Activated T-cell treated with anti-CD3 and anti-CD28 coated beads for 4 hours (primary cell): Measurements from ENCODE around the gene HIF1AN.
A peak's percentile ranks its signal among the peaks of the same experiment; 100 is the strongest.

Source experiments
- DNase-seq: peaks from one replicate; pipeline ENCODE4 v3.0.0-alpha.2; 2020

HIF1AN gene

DNA sequence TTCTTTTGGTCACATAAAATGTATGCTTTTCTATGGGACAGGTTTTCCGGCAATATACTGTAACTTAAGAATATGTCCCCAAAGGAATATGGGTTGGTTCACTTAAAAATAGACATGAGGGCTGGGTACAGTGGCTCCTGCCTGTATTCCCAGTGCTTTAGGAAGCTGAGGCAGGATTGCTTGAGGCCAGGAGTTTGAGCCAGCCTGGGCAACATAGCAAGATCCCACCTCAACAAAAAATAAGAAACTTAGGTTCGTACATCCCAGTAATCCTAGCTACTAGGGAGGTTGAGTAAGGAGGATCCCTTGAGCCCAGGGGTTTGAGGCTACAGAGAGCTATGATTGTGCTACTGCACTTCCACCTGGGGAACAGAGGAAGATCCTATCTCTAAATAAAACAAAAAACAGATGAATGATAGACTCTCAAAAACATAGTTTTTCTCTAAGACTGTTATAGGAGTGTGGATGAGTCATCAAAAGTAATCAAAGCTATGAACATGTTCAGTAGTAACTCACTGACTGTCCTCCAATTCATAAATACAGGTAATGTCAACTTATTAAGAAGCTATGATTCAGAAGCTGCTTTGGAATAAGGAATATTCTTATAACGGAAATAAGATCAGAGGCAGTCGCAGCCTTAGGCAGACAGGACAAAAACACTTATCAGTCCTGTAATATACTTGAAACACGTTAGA lies 13.5 kb upstream of the HIF1AN start:
- DNase-seq = no peak

DNA sequence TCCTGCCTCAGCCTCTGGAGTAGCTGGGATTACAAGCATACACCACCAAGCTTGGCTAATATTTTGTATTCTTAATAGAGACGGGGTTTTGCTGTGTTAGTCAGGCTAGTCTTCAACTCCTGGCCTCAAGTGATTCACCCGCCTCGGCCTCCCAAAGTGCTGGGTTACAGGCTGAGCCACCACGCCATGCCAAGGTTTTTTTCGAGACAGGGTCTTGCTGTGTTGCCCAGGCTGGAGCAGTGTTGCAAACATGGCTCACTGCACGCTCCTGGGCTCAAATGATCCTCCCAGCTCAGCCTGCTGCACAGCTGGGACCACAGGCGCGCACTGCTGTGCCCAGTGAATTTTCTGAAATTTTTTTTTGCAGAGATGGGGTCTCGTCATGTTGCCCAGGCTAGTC lies 12.8 kb upstream of the HIF1AN start:
- DNase-seq = no peak

DNA sequence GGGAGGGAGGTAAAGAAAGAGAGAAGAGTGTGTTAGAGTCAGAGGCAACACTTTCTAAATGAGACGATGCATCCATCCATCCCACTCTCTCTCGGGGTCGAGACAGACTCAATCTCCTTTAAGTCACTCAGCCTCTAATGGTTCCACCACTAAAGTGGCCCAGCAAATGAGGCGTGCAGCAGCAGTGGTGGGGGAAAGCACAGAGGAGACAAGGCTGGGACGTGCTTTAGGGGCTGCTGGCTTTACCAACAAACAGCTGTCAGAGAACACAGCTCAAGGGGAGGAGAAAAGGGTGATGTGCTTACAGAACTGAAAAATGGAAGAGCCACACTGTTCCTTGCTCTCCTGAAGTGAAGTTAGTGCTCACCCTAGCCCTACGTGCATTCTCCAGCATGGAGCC lies 11.5 kb upstream of the HIF1AN start:
- no peak for DNase-seq

DNA sequence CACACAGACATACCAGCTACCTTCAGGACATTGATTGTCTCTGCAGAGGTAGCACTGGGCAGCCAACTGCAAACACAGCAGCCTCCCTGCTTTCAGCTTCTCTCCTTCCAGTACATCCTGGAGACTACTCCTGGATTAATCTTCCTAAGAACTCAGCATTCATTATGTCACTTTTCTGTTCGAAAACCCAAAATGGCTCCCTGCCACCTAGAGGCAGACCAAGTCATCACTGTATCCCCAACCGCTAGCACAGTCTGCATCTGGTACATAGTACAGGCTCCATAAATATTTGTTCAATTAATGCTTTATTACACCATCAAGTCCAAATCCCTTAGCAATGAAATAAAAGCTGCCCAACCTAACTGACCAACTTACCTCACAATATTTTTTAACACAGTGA lies 11.1 kb upstream of the HIF1AN start:
- no peak for DNase-seq

DNA sequence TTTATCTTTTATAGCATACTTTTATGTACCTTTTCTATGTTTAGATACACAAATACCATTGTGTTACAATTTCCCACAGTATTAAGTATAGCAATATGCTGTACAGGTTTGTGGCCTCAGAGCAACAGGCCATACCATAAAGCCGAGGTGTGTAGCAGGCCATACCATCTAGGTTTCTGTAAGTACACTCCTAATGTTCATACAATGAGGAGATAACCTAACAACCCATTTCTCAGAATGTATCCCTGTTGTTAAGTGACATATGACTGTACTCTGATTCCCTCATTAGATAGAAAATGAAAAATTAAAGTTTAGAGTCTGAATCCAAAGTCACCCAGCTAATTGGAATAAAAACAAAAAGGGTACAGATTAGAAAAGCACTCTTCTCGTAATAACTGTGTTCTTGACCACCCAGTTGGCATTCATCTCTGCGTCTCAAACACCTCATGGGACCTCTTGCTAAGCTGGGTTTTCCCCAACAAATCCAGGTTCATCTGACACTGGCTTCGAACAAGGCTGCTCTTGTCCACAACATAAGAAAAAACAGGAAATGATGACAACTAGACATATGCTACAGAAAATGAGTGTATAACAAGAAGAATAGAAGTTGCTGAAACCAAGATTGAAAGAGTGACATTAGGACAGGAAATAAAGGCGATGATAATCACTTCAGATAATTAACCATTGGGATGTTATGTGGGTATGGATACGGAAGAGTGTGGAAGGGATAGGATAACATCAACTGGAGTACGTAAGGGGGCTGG lies 7.4 kb upstream of the HIF1AN start:
- DNase-seq = no peak

DNA sequence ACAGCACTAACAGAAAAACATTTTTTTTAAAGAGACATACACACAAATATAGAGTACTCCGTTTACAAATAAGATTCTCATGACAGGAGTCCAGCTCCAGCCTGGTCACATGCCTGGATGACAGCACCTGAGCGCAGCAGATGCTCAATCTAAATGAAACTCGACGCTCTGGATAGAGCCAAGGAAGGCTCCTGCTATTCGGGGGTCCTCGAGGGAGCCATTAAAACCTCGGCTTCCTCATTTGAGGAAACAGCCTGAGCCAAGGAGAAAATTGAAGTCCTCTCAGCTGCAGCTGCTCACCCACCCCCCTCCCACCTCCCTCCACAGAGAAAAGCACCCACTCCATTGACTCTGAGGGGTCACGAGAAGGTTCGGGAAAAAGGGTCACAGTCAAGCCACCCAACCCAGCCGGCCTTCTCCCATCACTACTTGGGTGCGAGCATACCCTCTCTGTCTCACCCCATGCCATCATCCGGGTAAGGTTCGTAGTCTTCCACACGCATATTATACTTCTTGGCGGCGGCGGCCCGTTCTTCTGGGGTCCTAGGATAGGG lies 6.7 kb upstream of the HIF1AN start:
- no peak for DNase-seq

DNA sequence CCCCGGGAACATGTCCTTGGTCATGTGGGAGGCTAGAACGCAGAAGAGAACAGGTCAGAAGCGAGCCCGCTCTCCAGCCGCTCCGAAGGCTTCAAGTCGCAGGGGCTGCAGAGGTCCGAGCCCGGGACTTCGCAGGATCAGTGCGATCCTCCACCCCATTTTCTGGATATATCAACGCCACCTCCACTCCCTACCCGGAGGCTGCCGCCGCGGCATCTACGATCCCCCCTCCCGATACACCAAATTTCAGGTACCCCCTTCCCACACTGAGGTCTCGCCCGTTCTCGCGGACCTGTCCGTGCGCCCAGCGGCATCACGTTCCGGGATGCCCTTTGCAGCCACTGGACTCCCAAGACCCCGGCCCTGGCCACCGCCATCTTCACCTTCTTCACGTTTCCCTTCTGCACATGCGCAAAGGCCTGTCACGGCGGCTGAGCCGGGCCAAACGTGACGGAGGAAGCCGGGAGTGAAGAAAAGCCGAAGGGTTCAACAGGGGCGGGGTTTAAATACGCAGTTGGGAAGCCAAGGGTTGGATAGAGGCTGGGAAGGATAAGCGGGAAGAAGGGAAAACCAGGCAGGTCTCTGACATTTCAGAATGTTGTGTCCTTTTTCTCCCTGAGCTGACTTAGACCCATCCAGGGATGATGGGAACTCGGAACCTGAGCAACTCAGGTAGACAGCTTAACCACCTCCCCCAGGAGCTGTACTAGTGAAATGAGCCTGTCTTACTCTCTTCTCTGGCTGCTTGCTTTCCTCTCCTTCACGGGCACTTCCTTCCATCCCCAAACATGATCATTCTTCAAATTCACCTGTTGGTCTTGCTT lies 6.1 kb upstream of the HIF1AN start, which contains the start of gene NDUFB8:
Gene NDUFB8, minus strand, starts transcription at position 397 of the 824 bp plus-strand sequence. Its CDS starts 20 bp downstream, at position 377.
- peak; percentile 85 for DNase-seq

DNA sequence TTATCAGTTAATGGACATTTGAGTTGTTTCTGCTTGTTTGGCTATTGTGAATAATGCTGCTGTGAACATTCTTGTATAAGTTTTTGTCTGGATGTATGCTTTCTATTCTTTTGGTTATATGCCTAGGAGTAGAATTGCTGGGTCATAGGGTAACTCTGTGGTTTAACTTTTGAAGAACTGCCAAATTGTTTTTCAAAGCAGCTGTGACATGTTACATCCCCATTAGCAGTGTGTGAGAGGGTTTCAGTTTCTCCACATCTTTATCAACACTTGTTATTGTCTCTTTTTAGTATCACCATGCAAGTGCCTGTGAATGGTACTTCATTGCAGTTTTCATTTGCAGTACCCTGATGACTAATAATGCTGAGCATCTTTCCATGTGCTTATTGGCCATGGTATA lies 4.0 kb upstream of the HIF1AN start:
- no peak for DNase-seq

DNA sequence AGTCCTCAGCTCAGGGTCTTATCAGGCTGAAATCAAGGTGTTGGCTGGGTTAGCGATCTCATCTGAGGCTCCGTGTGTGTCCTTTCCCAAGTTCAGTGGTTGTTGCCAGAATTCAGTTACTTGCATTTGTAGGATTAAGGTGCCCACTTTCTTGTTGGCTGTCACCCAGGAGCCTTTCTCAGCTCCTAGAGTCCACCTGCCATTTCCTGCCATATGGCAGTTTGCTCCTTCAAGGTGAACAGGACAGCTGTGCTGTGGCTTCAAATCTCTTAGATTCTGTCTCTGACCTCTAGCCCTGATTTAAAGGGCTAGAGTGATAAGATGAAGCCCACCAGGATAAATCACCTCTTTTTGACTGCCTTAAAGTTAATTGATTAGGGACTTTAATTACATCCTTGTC lies 1.0 kb upstream of the HIF1AN start:
- DNase-seq = no peak

DNA sequence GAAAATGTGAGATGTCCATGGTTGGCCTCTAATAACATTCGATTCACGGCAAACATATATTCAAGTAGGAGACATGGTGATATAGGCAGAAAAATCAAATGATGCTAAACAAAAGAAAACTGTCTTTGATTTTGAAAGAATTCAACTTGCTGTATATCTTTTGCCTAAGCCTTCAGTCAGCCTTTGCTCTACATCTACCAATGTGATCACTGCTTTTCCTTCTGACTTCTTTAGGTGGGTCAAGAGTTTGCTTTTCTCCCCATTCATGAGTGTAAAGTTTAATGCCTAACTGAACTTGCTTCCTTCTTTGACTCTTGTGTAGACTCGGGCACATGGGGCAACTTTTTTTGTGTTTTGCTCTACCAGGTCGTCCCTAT lies 417 bp upstream of the HIF1AN start:
- no peak for DNase-seq

DNA sequence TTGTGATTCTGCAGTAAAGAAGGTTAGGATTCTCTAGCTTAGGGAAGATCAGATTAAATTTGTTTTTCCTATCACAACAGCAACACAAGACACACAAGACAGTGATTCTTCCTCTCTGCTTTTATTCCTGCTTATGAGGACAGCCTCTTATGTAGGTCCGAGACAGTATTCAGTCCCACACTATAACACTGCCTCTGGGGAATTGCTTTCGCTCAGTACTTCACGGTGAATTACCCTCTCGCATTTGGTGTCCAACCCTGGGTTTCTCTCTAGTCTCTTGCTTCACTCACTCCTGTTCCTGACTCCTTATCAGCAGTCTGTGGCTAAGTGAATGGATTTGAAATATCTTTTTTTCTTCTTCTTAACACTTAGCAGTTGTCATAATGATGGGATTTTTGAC lies 1.7 kb downstream of the HIF1AN start:
- no peak for DNase-seq

DNA sequence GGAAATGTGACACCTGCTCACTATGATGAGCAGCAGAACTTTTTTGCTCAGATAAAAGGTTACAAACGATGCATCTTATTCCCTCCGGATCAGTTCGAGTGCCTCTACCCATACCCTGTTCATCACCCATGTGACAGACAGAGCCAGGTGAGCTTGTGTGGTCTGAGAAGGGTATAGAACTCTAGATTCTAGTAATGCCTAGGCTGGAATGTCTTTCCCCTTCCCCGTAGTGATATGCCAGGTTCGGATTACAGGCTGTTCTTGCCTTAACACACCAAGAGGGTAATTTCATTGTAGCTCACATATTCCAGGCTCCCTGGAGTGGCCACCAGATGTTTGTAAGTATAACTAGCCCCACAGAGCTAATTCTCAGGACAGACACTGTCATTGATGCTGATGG lies 9.2 kb downstream of the HIF1AN start:
- DNase-seq = no peak

DNA sequence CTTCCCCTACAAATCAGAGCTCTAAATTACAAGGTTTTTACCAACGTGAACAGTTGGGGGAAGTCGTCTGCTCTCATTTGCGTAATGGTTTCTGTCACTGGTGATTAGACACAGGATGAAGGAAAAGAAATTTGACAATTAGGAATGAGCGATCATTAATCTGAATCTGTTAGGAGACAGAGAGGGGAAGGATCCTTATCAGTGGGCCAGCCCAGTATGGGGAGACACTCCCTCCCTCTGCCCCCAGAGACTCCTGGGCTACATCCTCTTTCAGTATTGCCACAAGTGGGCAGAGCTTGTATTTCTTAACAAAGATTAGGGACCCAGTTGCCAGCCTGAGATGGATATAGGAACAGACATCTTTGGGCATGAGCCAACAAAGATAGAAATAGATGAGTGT lies 15.5 kb downstream of the HIF1AN start:
- DNase-seq = no peak

DNA sequence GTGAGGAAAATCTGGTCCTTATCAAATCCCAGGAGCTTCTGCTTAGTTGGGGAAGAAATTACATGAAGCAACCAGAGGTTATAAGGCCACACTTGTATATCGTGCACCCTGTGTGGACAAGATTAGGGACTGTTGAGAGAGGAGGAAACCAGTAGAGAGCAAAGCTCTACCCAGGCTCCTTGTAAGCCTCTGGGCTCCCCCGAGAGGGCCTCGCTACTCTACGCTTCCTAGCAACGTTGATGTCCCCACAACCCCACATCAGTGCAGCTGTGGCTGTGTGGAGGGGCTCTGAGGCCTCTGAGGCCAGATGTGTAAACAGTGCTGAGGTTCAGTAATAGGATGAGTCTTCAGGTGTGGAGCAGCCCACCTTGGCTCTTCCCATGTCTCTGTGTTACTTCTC lies 16.0 kb downstream of the HIF1AN start:
- DNase-seq = no peak

DNA sequence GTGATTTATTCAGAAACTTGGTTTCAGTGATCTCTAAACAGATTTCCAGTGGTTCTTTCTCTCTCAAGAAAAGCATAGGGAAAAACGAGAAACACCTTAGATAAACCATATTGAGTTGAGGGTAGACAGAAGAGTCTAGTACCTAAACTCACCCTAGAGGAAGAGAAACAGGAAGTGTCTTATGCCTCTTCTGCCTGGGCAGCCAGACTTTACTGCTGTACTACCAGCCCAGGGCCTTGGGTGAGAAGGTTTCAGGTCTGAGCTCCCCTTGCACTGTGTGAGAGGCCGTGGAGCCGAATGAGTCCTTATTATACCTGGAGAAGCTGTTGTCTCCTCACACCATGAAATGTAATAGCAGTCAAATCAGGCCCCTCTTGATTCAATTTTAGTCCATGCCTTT lies 18.2 kb downstream of the HIF1AN start:
- DNase-seq = no peak

DNA sequence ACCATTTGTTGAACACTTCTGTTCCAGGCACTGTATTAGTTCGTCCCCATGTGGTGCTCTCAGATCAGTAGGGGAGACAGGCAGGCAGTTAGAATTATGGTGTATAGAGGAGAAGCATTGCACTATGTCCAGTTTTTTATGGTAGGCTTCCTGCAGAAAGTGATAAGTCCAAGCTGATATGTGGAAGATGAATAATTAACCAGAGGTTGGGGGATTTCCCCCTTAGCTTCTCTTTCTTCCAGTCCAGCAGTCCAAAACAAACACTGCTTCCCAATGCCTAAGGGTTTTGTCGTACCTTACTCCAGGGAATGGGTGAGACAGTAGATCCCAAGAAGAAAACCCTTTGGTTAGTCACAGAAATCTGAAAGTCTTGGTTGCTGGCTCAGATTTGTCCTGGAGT lies 19.2 kb downstream of the HIF1AN start:
- DNase-seq = no peak

DNA sequence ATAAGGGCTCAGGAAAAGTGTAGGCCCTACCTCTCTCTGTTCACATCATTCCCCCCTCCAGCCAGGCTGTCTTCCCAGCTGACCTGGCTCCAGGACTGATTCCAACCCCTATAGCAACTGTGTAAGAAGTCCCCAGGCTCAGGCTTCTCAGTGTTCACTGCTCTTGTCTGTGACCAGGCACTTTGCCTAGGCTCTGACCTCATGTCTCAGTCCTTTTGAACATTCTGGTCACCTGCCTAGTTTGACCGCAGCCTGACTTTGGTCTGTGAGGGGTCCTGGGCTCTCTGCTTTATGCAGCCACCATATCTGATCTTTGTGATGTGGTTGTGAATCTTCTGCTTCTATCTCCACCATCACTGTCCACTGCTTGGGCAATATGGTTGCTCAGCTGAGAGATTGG lies 24.5 kb downstream of the HIF1AN start:
- no peak for DNase-seq

DNA sequence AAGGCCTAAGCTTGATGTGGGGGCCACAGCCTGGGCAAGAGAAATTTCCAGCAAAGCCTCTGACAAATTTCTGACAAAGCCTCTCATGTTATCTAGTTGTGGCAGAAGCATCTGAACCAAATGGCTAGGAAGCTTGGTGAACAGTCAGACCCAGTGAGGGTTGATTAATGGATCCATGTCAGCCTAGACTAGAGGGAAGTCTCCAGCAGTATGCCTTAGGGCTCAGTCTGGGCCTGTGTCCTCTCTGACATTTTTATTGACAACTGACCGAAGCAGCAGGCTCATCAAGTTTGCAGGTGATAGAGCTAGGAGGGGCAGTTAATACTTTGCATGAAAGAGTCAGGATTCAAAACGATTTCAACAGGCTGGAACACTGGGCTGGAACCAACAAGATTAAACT lies 25.3 kb downstream of the HIF1AN start:
- no peak for DNase-seq

DNA sequence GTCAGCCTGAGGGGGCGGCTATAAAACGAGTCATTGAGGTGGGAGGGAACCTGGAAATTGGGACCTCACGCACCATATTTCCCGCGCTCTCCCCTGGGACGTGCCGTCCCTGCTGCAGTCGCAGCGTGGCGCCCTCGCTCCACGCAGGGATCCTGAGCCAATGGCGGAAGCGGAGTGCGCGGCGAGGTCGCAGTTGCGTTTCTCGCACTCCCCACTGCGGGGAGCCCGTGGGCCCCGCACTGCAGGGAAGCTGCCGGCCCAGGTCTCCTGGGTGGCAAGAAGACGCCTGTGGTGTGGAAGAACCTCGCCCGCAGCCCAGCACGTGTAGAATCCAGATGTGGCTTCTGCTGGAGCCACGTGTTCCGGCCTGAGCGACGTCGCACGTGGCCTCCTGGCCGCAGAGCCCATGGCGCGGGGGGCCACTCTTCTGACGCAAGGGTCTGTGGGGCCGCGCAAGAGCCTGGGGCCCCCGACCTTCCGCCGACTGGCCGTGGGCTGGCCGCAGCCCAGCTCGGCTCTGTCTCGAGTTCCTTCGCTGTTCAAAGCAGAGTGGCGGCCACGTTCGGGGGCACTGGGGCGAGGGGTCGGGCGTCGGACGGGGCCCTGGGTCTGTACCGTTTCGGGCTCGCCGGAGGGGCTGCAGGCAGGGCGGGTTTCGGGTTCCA lies 26.4 kb downstream of the HIF1AN start:
- DNase-seq = peak; percentile 67

DNA sequence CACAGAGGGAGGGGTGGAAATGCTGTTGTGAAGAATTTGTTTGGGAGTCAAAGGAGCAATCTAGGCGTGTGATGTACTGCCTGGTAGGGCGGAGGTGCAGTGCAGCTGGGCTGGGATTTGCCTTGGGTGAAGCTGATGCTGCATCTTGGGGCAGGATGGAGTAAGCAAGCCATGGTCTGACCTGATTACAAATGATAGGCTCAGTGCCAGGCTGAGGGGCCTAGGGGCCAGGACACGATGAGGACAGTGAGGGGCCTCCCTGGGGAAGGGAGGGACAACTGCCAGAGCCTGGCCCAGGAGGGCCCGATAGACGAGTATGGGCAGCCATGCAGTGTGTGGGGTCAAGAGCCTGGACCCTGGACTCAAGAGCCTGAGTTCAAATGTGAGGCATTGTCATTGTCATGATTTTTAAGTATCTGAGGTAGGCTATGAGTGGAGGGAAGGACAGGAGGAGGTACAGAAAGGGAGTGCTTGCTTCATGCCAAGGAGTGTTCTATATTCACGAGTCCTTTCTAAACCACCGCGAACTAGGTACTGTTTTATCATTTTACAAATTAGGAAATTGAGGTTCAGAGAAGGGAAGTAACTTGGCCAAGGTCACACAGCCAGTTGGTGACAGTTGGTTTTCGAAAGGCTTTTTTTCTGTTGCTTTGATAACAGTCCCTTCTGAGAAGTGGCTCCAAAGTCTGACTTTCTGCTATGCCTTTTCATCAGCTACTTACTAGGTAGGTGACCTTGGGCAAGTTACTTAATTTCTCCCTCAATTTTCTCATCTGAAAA lies 29.7 kb downstream of the HIF1AN start:
- DNase-seq = no peak

DNA sequence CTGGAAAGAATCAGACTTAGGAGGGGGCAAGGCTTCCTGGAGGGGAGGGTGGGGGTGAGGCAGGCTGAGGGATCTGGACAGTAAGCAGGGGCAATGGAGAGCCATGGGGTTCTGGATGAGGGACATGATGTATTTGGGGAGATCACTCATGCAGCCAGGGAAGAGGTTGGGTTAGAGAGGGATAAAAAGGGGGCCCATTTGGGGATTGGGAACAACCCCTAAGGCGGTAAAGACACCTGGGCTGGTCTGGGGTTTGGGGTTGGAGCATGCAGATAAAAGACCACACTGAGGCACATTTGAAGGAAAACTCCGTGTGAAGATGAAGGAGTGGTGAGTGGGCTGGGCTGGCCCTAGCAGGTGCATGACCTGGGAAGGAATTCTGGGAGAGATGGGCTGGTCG lies 30.8 kb downstream of the HIF1AN start:
- no peak for DNase-seq

DNA sequence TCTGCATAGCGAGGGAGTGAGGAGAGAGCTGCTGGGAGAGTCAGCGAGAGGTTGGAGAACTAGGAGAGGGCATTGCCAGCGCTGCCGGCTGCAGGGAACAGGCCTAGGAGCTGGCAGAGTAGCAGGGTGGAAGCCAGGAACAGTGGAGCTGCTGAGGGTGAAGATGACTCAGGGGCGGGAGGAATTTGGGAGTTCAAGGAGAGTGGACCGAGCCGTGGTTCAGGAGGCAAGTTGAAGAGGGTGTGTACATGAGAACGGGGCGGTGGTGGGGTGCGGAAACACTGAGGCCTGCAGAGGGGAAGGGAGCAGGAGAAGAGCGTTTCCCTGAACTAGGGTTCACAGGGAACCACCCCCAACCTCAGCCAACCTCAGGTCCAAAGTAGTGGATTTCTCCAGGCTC lies 31.5 kb downstream of the HIF1AN start:
- no peak for DNase-seq
